H1 (cell line): ENCODE measurements around the gene RAB22A. TPM values are rescaled to one million over a fixed set of nuclear protein-coding genes. Genes with fewer than 3 reads are reported as not detected.

ENCODE experiments used
- RAD21 ChIP-seq, 2 experiments: IDR thresholded peaks in 1 of 2; conservative IDR thresholded peaks in 1 of 2; 2 replicates each; pipeline ENCODE4 v1.6.1; 2011; ENCODE audit warnings: low read depth in 2 of 2, low read length in 2 of 2, improper control_type of control experiment in 1 of 2, inconsistent platforms in 1 of 2, mild to moderate bottlenecking in 1 of 2, moderate library complexity in 1 of 2
- RXRA ChIP-seq: IDR thresholded peaks from 2 replicates; pipeline ENCODE4 v1.6.1; 2011; ENCODE audit warnings: low read depth, mild to moderate bottlenecking, low read length, moderate library complexity; ENCODE audit not compliant: insufficient read depth
- SP4 ChIP-seq: IDR thresholded peaks from 2 replicates; pipeline ENCODE4 v1.6.1; 2012; ENCODE audit warnings: low read length, inconsistent platforms
- TAF7 ChIP-seq: optimal IDR thresholded peaks from 2 replicates; pipeline ENCODE3; 2011; ENCODE audit warnings: low read depth, mild to moderate bottlenecking, inconsistent platforms, low read length, moderate library complexity, borderline replicate concordance
- USF2 ChIP-seq: IDR thresholded peaks from 2 replicates; pipeline ENCODE4 v1.6.1; 2011; ENCODE audit warnings: low read length, improper control_type of control experiment
- polyA plus RNA-seq, 7 experiments: library from polyadenylated mRNA; depleted of rRNA in 3 of 7; stranded (reverse) in 5 of 7; unstranded in 2 of 7; fragments of >200 nt in 5 of 7; fragments of 200-250 nt in 2 of 7; gene quantifications; 1 replicate in 5 of 7; 2 replicates in 1 of 7; 4 replicates in 1 of 7; pipeline versions ENCODE4 v1.2.1 to v1.2.3, GENCODE V29; 2011 to 2013; ENCODE audit warnings: missing spikeins in 2 of 7, mixed read lengths in 2 of 7
- total RNA-seq: library from RNA; stranded (reverse); fragmentation: NEBNext Ultra II Directional; extraction: Animal tissue kit (Norgen Biotek cat#: 25700); gene quantifications from 2 replicates; pipeline ENCODE4 v1.2.1, GENCODE V29; 2021

The RAB22A gene
- total and polyA plus RNA-seq, 2 of the 8 experiments (the other 6 are each of a cell fraction or from before 2014, with no cell fraction given): 3.1 to 6.6 TPM

GRCh38 chr20:58362206-58362516 is 52.6 kb downstream of the RAB22A start (continued):
- TF ChIP-seq USF2 (no peak), RAD21 (IDR thresholded peaks at IDR 0.05 in 1 of 2, conservative IDR thresholded peaks at IDR 0.05 in 1 of 2; ENCODE audit: low read depth in 2 of 2, low read length in 2 of 2) (no peak), RXRA (no peak), SP4 (no peak), TAF7 (no peak)
